ENCODE results near the gene GMFB. TPM values are rescaled to one million over a fixed set of nuclear protein-coding genes. Genes with fewer than 3 reads are reported as not detected.

The GMFB gene
- total RNA-seq, 1 experiment from 2014 or later: 102 TPM

DNA sequence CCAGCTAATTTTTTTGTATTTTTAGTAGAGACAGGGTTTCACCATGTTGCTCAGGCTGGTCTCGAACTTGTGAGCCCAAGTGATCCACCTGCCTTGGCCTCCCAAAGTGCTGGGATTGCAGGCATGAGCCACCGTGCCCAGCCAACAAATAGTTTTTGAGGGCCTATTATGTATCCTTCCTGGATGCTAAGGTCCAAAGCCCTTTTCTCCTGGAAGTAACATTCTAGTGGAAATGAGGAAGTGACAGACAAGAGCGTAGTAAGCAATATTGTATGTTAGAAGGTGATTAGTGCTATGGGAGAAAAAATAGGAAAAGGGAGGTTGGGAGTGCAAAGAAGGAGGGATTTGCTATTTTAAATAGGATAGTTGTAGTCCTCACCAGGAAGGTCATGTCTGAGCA lies 12.0 kb upstream of the GMFB start:
- in situ Hi-C loops (cut with HindIII; ENCODE audit: low pct_unique_long_range_greater_than_20kb, low sequenced_read_pairs): no loop called here
- no peak for DNase-seq (ENCODE audit: low read depth, low spot score)

DNA sequence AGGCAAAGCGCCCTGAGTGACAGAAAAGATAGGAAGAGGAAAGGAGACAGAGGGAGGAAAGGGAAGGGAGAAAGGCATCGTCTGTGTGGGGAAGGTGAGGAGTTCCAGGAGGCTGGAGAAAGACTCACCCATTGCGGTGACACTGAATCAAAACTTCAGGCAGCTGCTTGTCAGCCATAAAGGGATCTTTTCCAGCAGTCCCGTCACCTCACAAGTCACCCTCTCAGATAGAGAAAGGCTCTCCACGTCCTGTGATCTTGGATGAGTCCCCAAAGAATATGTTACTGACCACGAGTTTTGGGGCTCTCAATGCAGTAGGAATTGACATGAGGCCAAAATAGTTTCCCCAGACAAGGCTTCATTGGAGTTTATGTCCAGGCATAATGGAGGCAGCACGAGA lies 9.8 kb upstream of the GMFB start:
- in situ Hi-C loops (cut with HindIII; ENCODE audit: low pct_unique_long_range_greater_than_20kb, low sequenced_read_pairs): no loop called here
- no peak for DNase-seq (ENCODE audit: low read depth, low spot score)

DNA sequence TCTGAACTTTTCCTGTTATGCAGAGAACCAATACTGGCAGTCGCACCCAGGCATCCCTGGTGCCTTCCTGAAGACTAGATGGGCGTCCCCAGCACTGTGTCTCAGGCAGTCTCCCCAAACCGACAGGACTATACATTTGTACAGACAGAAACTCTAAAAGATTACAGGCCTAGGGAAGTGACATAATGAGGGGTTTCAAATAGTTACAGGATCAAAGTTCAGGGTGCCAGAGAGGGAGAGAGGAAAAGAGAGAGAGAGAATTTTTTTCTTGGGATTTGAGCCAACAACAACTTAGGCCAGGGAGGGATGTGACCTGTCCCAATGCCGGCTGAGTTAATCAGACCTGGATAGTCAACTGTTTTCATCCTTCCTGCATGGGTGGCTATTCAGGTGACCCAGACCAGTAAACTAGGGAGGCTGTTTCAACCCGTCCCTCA lies 9.3 kb upstream of the GMFB start:
- in situ Hi-C loops (cut with HindIII; ENCODE audit: low pct_unique_long_range_greater_than_20kb, low sequenced_read_pairs): no loop called here
- no peak for DNase-seq (ENCODE audit: low read depth, low spot score)

DNA sequence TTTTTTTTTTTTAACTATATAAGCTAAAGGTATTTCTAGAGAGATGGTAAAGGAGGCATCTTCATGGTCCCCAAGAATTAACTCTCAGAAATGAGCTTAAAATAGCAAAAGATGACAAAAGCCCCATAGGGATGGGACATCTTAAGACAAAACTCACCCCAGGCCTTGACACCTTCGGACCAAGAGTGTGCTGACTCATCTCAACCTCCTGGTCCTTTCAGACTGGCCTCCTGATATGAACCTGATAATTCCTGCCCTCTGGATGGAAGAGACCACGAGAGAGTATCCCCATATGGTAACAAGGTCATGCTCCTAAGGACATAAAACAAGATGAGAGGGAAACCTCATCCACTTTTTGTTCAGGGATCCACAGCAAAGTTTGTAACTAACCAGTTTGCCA lies 8.4 kb upstream of the GMFB start:
- in situ Hi-C loops (cut with HindIII; ENCODE audit: low pct_unique_long_range_greater_than_20kb, low sequenced_read_pairs): no loop called here
- no peak for DNase-seq (ENCODE audit: low read depth, low spot score)

DNA sequence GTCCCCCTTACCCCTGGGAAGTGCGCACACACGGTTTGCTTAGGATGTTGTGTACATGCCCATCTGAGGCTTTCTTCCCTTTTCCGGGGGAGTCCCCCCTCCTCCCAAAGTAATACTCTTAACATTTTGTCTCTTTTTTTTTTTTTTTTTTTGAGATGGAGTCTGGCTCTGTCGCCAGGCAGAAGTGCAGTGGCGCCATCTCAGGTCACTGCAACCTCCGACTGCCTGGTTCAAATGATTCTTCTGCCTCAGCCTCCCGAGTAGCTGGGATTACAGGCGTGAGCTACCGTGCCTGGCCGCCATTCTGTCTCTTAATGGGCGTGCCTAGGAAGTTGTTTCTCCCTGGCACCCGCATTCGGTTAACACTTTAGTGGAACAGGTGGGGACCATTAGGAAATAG lies 4.5 kb upstream of the GMFB start:
- in situ Hi-C loops (cut with HindIII; ENCODE audit: low pct_unique_long_range_greater_than_20kb, low sequenced_read_pairs): no loop called here
- DNase-seq (ENCODE audit: low read depth, low spot score): peak; percentile 48

DNA sequence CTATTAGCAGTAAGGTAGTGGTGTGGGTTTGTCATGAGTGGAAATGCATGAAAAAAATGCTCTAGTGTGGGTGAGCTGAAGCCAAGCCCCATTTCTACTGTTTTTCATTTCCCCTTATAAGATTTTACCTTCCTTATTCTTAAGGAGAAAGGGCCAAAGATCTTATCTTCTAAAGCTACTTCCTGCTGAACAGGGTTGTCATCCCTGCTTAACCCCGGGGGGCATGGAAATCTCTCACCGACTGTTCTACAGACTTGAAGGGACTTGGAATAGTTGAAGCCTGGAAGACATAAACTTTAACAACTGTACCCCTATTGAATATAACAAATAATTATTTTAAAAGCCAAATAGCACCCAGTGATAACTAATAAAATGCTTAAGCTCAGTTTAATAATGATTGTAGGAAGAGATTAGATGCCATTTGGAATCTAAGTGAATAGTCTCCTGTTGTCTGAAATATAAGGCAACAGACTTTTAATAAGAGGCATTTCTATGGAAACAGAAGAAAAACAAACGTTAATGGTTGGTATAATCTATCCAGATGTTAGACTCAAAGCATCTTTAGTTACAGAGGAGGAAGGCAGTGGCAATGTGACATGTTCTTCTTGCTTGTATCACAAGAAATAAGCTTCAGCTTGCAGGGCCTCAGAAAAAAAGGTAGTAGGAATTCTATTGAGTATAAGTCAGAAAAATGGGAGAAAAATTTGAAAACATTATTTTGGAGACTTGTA lies 1.8 kb upstream of the GMFB start:
- in situ Hi-C loops (cut with HindIII; ENCODE audit: low pct_unique_long_range_greater_than_20kb, low sequenced_read_pairs): no loop called here
- no peak for DNase-seq (ENCODE audit: low read depth, low spot score)

DNA sequence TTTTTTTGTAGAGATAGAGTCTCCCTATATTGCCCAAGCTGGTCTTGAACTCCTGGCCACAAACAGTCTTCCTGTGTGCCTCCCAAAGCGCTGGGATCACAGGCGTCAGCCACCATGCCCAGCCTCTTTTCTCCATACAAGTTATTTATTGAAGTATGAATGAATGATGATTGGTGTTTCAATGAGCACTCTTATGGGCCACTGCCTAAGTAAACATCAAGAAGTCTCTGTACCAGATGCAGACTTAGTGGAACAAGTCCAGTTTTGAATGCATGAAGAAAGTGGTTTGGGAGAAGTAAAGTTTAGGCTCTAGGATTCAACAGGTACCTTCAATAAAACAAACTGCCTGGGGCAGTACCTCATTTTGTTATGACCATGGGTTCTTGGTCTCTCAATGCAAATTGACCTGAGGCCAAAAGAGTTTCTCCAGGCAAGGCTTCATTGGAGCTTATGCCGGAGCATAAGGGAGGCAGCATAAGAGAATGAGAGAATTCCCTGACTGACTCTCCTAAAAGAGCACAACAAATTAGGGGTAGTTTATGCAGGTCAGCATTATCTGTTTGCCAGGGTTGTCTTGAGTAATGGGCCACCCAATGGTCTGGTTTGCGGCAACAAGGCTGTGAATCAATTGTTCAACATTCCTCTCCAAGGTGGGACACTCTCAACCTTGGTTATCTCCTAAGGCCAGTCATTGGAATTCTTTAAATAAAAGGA lies 1.1 kb upstream of the GMFB start:
- in situ Hi-C loops (cut with HindIII; ENCODE audit: low pct_unique_long_range_greater_than_20kb, low sequenced_read_pairs): no loop called here
- DNase-seq (ENCODE audit: low read depth, low spot score): no peak

DNA sequence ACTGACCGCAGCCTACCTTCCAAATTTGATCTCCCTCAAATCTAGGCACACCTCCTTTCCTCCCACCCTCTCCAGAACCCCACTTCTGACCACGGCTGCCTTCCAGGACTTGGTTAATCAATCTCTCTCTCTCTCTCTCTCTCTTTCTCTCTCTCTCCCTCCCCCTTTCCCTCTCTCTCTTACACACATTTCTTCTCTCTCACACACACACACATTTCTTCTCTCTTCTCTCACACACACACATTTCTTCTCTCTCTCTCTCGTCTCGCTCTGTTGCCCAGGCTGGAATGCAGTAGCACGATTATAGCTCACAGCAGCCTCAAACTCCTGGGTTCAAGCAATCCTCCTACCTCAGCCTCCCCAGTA lies 521 bp upstream of the GMFB start:
- in situ Hi-C loops (cut with HindIII; ENCODE audit: low pct_unique_long_range_greater_than_20kb, low sequenced_read_pairs): no loop called here
- no peak for DNase-seq (ENCODE audit: low read depth, low spot score)

DNA sequence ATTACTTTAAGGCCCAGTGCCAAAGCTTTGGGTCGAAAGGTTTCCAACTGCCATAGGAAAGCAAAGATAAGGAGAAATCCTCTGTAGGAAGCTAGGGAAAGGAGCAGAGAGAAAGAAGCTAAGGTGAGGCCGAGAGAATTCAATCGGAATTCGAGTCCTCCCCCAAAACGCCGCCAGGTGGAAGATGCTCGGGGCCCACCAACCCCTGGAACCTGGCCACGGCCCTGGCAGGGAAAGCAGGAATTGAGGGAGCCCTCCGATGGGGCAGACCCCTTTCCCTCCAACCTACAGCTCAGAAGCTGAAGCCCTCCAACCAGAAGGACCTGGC lies 498 bp downstream of the GMFB start:
- DNase-seq (ENCODE audit: low read depth, low spot score): no peak
- in situ Hi-C loops (cut with HindIII; ENCODE audit: low pct_unique_long_range_greater_than_20kb, low sequenced_read_pairs): no loop called here

DNA sequence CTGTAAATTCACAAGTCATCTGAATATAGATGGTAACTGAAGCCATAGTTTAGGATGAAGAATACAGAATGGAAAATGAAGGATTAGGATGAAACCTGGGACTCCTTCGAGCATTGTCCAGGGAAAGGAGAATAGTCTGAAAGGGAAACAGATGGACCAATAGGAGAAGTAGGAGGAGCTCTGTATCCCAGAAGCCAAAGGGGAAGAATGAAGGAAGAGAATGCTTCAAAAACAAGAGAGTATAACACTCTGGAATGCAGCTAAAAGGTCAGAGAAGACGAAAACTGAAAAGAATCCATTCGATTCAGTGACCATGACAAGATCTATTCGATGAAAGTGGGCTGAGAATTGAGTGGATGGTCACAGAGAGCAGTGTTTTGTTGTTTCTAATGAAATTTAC lies 1.0 kb downstream of the GMFB start:
- DNase-seq (ENCODE audit: low read depth, low spot score): peak; percentile 70
- in situ Hi-C loops (cut with HindIII; ENCODE audit: low pct_unique_long_range_greater_than_20kb, low sequenced_read_pairs): no loop called here

DNA sequence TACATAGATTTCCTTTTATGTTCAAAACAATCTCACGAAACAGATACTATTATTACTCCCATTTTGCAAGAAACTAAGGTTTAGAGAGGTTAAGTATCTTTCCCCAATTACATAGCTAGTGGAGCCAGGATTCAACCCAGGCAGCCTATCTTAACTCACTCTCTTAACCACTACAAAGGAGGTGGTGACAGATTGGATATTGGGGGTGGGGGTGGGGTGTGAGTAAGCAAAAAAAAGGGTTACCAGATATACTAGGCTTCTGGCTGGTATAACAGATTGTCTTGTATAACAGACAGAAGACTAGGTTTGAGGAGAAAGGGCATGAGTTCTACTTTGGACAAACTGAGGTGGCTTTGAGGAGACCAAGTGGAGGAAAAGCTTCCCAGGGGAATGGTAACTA lies 2.1 kb downstream of the GMFB start:
- in situ Hi-C loops (cut with HindIII; ENCODE audit: low pct_unique_long_range_greater_than_20kb, low sequenced_read_pairs): no loop called here

DNA sequence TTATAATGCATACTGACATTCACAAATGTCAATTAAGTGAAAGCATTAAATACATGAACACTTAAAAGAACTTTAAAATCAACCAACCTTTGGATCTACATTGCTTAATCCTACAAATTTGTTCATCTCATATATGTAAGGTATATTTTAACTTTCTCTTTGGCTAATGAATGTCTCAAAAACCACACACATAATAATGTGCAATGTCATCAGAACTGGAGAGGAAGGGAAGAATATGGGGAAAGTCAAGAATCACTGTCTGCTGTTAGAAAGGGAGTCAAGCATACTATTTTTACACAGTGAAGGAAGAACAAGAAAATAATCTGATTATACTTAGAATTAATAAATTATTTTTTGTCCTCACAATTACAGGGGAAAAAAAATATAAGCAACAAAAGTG lies 4.9 kb downstream of the GMFB start:
- no peak for DNase-seq (ENCODE audit: low read depth, low spot score)
- in situ Hi-C loops (cut with HindIII; ENCODE audit: low pct_unique_long_range_greater_than_20kb, low sequenced_read_pairs): no loop called here

More for the DNA sequence above, 2.1 kb downstream of the GMFB start:
- no peak for DNase-seq (ENCODE audit: low read depth, low spot score)

DNA sequence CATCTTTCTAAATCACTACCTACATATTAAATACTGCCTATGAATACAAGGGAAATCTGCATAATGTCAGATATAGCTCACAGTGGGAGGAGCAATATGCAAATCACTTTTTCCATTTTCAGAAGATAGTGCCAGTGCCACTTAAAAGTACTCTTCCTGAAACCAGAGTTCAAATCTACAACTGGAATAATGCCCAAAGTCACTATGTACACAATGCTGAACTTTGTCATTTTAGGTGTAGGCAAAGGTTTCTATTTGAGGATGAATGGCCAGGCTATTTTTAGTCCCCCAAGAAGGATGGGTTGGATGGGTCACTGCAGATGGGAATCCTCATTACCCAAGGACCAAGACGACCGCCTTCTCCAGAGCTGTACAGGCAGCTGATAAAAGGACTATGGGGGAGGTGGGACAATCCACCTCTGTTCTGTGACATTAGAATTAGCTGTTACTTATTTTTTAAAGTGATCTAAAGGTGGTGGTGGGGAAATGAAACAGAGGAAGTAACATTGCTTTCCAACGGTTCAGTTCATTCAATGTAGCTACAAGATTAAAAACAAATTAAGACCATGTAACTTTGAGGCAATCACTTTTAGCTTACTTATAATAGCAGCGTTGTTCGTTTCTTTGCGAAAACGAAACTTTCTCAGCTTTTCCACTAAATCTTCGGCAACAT lies 5.6 kb downstream of the GMFB start:
- in situ Hi-C loops (cut with HindIII; ENCODE audit: low pct_unique_long_range_greater_than_20kb, low sequenced_read_pairs): no loop called here
- peak; percentile 41 for DNase-seq (ENCODE audit: low read depth, low spot score)

DNA sequence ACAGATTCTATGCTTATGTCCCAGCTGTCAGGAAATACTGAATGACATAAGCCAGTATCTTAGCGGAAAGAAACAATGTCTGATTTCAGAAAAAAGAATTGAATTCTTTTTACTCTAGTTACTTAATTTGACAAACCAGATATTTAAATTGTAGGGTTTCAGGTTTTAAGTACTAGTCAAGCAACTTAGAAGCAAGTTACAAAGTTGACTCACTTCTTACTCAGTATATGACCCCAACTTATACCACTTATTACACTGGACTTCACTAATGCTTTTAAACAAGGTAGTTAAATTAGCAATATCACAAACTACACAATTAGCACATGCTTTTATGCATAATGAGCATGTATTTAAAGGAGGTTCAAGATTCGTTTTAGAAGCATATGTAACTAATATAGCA lies 7.1 kb downstream of the GMFB start:
- DNase-seq (ENCODE audit: low read depth, low spot score): no peak
- in situ Hi-C loops (cut with HindIII; ENCODE audit: low pct_unique_long_range_greater_than_20kb, low sequenced_read_pairs): no loop called here

DNA sequence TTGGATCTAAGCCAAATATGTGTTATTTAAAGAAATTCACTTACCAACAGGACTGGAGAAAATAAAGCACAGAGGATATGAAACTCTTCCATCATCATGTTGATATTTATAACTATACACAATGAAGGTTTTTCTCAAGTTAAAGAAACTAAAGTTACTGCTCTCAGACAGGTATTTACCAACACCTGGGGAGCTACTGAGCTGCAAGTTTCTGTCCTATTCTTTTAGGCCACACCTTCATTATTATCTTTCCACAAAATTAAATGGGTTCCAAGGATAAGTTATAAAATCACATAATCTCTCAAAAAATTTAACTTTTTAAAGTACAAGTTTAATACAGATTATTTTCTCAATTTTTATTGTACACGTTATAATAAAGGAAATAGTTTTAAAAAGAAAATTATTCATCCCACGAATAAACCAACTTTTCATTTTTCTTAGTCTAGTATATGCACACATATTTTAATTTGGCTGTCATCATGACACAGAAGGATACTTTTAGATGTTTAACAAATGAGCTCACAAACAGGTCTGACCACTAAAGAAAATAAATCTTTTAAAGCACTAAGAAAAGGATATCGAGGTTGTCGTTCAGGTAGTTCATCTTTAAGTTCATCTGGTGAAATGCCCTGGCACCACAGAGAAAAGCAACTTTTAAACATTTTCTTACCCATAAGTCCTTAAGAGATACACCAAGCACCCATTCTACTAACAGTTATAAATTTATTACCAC lies 7.8 kb downstream of the GMFB start:
- DNase-seq (ENCODE audit: low read depth, low spot score): no peak
- in situ Hi-C loops (cut with HindIII; ENCODE audit: low pct_unique_long_range_greater_than_20kb, low sequenced_read_pairs): no loop called here

DNA sequence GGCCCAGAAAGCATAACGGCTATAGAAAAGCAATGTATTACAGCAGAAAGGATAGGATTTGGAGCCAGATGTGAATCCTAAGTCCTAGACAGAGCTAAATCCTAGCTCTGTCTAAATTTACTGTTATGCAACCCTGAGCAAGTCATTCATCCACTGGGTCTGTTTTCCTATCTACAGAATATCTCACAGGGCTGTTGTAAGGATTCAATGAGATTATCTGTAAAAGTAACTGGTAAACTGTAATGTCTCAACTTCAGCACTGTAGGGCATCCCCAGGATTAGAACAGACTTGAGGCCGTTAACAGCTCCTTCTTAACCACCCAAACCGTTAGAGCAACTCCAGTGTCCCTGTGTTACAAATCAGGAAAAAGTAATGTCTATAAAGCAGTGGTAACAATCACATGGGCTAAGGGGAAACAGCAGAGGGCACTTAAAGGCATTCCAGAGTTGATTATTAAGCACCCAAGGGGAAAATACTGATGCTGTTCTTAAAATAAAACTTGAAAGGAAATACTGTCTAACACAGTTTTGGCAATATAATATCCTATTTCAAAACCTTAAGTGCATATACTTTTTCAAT lies 10.1 kb downstream of the GMFB start:
- DNase-seq (ENCODE audit: low read depth, low spot score): no peak
- in situ Hi-C loops (cut with HindIII; ENCODE audit: low pct_unique_long_range_greater_than_20kb, low sequenced_read_pairs): no loop called here

DNA sequence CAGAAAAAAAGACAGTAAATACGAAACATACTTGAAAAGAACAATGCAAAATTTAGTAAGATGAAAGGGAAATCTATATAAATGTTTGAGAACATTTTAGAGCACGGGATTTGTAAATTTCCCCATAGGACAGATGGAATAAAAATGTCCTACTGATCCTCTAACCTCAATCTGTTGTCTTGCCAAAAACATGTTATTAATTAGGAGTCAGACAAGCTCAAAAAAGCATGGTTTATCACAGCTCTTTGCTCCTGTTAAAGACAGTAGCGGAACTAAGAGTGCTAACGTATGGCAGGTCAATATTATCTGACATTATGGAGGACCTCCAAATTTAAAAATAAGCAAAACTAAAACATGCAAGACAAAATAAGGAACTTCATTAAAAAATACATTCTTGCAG lies 12.9 kb downstream of the GMFB start:
- no peak for DNase-seq (ENCODE audit: low read depth, low spot score)
- in situ Hi-C loops (cut with HindIII; ENCODE audit: low pct_unique_long_range_greater_than_20kb, low sequenced_read_pairs): no loop called here
